EH (cell line): ENCODE results near the gene ADARB1.
A peak's percentile ranks its signal among the peaks of the same experiment; 100 is the strongest.

Experiments used
- DNase-seq: peaks from one replicate; pipeline ENCODE4 v3.0.0-alpha.2; 2015; ENCODE audit warnings: low read depth

ADARB1 gene

GRCh38 chr21:45266518-45267389 lies 192.4 kb downstream of the ADARB1 start:
- peak; percentile 46 for DNase-seq

DNA sequence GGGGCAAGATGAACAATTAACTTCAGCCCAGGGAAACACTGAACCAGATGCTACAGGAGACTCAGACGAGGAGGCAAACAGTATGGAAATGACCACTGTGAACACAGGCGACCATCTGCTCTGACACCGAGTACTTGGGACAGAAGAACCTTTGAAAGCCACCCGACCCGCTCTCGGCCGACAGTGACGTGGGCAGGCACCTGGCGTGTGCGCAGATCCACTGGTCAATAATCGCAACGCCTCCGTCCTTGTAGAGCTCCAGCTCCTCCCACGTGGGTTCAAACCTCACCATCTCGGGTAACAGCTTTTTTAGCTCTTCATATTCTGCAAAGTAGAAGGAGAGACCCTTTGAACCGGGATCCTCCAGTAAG lies 193.0 kb downstream of the ADARB1 start:
- DNase-seq = no peak

GRCh38 chr21:45269861-45270260 lies 195.5 kb downstream of the ADARB1 start:
- DNase-seq = no peak

GRCh38 chr21:45270306-45270821 lies 196.0 kb downstream of the ADARB1 start:
- DNase-seq = no peak
